HG03354 (cell line): ENCODE measurements around the gene CREB5.

Experiments used
- ATAC-seq: cut with Tn5 transposase; IDR thresholded peaks from one replicate; pipeline ENCODE4 v1.9.1; 2021; ENCODE audit warnings: mild to moderate bottlenecking; ENCODE audit not compliant: unreplicated experiment, poor library complexity, severe bottlenecking

The CREB5 gene

DNA sequence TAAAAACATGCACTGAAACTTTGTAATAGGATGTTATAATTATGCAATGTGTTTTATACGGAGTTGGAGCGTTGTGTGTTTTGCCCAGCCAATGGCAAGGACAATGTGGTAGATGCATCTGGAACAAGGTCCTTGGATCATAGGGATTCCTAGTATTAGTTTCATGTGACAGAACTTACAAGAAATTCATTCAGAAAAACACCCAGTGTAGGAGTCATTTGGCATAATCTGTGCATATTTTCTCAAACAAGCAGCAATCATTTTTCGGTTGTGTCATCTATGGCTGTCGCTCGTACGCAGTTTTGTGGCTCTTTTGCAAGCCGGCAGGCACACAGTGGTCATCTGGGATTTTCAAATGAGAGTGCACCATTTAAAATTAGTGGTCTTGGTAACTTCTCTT lies 19.8 kb downstream of the CREB5 start:
- no peak for ATAC-seq

DNA sequence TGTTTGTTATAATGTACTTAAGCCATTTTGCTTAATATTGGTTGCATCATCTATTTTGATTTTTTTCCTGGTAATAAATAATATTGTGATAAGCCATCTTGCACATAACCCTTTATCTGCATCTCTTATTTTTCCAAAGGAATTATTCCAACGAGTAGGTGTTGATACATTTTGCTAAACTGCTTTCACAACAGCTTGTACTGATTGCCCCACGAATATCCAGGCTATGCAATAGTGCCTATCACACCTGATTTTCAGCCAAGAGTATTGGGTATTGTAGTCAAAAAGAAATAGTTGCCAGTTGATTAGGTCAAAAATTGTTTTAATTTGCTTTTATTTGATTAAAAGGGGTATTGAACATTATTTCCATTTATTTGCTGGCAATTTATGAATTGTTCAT lies 20.7 kb downstream of the CREB5 start:
- ATAC-seq, result no peak

DNA sequence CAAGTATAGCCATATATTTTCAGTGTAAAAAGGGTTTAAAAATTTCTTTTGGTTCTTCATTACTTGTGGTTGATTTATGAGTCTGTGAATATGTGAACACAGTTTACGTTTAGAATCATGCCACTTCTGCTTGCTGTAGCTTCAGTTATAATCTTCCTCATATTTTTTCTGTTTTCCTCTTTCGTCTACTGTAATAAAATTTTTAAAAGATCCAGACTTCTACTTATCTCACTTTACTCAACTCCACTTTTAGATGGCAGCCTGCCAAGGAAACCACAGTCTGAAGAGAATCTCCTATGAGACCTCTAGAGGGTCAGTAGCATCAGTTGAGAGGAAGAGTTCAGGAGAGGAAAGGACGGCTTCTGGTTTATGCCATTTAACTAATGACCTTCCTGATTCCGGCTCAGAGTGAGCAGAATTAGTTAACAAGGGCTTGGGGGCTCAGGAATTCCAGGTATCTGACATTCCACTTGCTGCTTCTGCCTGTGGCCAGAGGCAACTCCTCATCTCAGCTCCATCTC lies 21.4 kb downstream of the CREB5 start:
- ATAC-seq, result no peak

DNA sequence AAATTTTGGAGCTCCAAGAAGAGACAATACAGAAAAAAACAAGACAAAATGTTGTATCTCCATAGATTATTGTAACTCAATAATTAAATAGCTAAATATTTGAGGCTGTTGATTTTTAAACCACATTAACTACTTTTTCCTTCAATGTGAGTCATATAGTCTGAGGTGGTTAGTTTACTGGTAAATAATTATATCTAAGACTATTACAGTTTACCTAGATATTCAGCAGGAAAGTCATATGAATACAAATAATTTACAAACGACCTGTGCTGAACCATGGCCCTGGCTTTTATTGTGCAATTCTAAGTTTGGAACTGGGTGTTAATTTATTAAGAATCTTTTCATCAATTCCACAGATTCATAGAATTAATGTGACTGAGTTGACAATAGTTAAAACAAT lies 22.2 kb downstream of the CREB5 start:
- no peak for ATAC-seq

DNA sequence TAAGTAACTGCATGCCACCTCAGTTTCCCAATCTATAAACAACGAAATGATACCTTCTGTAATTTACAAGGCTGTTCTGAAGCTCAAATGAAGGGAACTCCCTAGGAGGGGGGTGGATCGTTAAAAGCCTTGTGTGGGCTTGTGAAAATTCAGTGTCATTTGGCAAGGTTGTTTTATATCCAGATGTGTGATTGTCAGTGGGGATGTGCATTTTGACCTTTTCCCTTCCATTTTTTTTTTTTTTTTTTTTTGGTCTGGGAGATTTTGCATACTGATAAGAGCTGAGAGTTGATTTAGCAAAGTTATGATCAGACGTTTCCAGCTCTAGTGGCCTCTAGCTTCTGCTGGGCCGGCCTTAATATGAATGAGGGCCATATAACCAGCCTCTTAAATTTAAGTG lies 22.8 kb downstream of the CREB5 start:
- no peak for ATAC-seq

DNA sequence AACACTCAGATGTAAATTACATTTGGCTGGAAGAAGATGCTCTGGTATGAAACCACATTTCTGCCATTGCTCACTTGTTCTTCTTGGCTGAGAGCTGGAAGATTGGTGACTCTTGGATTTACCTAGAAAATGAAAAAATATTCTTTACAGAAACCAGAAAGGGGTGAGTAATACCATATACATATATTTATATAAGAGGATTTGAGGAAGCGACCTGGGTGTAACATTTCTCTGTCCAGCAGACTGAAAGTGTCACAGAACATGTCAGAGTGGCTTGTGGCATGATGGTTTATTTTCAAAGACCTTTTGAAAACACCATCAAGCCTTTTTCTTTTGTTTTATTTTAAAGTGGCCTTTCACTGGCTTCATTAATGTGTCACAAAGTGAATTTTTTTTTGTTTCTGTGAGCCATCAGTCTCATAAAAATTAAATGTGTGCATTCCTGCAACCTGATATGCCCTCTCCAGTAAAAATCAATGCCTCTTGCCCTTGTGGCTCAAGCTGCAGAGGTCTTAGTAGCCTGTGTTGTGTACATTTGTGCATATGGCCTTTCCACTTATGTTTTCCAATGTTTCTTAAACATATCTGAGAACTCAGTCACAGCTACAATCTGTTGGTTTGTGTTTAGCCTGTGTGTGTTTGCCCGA lies 23.5 kb downstream of the CREB5 start:
- no peak for ATAC-seq

DNA sequence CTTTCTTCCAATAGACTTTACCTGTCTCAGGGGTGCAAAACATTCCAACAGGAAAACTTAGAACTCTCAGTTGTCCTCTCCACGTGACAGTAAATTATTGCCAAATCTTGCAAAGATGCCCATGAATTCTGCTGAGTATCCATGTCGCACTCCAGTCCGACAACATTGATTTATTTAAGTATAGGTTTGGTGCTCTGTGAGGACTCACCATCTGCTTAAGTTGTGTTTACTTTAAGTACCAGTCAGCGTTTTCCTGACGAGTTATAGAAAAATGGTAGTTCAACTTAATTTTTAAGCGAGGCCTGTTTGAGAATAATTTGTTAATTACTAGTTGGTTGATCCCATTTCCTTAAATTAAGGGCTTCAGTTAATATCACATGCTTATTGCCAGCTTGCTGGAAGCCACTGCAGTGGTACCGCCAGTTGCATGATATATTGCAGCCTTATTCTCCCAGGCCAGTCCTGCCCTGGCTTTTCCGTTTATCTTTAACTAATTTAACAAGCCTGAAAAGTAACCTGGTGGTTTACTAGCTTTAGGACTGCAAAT lies 27.8 kb downstream of the CREB5 start:
- no peak for ATAC-seq

DNA sequence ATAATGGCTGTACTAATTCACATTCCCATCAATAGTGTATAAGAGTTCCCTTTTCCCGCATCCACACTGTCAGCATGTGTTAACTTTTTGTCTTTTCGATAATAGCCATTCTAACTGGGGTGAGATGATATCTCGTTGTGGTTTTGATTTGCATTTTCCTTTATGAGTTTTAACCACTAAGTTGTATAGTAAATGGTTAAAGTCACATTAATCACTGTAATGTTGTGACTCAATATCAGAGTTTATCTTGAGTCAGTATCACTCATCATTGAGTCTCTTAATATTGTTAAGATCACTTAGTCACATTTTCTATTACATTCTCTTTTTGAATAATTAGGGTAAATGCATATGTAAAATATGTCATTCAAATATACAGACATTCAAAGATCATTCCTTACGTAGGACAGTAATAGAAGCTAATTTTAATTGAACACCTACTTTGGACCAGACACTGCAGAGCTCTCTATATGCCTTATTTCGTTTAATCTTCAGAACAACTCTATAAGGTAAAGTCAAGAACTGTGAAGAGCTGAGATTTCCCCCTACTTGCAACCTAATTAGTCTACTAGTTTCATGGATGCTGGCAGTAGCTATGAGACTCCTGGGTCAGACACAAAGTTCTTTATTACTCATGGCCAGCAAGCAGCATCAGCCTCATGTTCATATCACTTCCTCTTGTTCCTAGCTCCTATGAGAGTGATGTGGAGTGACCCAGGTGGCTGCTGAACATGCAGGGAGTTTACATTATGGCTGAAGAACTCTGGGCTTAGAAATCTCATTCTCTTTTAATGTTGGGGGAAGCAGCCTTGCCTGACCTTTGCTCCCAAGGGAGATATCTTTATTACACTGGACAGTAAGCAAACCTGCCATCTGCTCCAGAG lies 30.5 kb downstream of the CREB5 start:
- ATAC-seq, result no peak

DNA sequence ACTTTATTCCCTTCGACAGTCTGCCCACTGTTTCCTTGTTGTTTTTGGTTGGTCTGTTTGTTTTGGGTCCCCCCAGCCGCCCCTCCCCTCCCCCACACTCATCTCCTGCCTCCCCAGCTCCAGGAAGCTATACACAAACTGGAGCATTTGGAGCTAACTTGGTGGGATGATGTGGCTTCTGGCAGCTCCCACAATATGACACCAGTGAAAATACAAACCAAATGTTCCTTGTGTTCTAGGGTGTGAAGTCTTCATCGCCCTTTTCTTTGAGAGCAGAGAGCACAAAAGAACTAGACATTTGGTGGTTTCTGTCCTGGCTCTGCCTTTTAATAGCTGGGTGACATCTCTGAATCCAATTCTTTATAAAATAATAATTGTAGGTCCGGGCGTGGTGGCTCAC lies 33.8 kb downstream of the CREB5 start:
- ATAC-seq, result no peak

DNA sequence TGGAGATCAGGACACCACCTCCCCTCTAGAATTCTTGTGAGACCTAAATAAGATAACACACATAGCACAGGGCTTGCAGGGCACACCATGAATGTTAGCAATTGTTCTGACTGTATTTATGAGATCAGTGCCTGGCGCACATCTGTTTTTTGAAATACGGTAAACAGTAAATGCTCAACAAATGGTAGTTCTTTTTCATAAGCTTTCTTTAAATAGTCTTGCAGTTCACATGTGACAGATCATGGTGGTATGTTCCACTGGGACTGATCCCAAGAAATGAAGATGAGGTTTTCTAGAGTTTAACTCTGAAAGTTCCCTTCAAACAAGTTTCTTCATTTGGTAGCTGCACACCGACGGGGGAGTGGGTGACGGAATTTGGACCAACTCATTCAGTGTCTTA lies 34.8 kb downstream of the CREB5 start:
- ATAC-seq, result no peak

DNA sequence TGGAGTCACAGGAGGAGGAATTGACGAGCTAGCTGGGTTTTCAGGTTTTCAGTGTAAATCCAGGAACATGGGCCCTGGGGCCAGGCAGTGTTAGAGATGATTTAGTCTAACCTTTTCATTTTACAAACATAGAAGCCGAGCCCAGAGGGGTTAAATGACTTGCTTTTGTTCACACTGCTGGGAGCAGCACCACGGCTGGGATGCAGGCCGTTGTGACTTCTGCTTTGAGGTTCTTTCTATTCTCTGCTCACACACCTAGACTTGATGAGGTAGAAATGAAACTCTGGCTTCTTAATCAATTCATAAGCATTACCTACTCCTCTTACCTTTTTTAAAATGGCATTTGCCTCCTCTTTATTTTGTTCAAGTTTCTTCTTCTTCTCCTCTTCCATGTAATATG lies 36.4 kb downstream of the CREB5 start:
- no peak for ATAC-seq

DNA sequence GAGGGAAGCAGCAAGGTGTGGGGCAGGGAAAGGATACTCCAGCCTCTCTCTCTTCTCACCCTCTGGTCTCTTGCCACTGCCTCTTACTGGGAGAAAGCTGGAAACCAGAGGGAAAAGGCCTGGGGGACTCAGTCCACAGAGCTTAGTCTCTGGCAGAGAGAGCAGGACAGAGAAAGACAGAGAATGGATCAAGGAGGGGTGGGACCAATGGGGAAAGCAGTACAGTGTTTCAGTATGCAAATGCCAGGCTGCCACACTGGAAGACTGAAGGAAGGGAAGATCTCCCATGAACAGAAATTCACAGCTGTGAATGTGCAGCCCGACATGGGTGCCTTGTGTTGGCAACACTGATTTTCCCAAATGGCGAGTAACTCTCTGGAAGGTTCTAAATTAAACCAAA lies 40.4 kb downstream of the CREB5 start:
- ATAC-seq, result no peak

DNA sequence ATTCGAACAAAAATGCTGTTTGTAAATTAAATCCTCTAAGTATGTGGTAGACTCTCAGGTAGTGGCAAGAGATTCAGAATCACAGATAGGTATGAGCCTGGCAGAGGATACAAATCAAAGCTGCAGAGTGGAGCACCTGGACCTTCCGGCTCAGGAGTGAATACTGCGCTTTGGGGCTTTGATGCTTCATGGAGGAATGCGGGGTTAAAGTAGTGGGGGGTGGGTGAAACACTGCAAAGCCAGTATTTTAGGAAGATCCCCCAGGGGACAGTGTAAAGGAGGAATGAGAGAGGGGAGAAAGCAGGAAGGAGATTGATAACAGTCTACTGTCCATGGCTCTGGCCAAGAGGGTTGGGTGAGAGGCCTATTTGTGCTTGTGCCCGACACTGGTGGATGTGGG lies 43.2 kb downstream of the CREB5 start:
- no peak for ATAC-seq

DNA sequence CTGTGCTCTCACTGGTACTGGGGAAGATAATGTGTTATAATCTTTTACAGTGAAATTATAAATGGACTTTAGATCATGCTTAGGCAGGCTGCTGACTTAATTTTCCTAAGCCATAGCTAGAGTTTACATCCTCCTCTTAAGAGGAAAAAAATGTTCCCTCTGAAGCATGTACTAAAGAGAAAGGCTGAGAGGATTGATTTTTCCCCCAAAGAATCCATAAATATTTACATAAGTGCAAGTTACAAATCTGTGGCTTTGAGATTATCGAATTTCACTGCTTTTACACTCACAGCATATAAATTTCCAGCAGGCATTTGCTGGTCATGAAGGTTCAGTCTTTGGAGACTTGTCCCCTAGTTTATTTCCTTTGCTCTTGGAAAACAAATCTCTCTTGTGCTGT lies 43.7 kb downstream of the CREB5 start:
- ATAC-seq, result no peak

DNA sequence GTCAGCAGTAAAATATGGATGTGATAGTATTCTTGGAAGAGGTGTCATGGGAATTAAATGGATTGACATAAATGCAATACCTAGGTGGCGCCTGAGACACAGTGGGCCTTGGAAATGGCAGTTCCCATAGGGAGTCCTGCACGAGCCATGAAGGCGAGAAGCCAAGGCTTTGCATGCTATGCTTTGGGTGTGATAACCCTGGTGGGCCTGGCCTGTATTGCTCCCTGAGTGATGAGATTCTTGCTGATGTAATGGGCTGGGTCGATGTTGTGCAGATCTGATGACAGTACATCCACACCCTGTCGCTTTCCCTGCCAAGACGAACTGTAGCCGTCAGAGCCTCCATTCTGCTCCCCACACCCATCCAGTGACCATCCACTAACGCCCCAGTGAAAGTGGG lies 46.4 kb downstream of the CREB5 start:
- no peak for ATAC-seq

DNA sequence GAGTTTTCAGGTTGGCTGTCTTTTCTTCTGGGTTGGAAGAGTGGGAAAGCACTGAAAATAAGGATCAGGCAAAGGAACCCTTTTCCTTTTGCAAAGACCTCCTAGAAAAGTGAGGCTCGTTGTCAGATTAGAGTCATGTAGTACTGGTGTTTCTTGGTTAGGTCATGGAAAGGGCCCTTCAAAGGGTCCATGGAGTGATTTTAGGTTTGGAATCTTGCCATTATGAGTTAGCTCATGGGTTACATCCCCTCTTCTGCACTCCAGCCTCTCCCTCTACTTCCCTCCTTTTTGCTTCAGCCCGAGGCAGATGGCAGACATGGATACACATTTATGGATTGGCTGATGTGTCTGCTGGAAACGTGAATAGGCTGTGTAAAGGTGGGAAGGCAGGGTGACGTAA lies 47.0 kb downstream of the CREB5 start:
- ATAC-seq, result no peak

DNA sequence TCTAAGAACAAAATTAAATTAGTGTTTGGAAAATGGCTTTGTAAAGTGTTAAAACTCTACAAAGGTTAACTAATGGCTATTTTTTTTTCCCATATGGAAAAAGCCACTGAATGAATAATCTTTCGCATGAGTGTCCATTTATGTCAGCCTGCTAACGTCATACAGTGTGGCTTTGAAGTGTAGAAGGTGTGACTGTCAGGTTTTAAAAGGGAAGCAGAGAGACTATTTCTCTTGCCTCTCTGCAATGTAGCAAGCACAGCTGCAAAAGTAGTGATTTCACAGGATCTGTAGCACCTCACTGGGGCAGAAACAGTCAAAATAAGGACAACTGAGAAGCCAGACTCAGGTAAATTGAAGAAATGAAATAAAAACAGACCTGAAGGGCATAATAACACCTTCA lies 53.4 kb downstream of the CREB5 start:
- ATAC-seq, result no peak

DNA sequence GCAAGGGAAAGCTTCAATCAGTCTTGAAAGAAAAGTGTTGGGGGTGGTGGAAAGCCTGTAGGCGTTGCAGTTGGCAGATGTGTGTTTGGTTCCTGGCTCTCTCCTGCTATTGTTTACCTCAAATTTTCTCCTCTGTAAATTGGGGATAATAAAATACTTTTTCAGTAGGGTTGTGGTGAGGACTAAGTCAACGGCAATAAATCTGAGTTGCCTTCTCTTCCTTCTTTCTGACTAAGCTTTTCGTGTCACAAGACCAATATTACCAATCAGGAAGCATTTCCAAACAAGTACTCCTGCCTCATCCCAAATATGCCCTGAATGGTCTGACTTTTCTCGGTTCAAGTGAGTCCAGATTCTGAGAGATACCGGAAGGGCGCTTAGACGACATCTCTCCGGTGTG lies 54.0 kb downstream of the CREB5 start:
- no peak for ATAC-seq

DNA sequence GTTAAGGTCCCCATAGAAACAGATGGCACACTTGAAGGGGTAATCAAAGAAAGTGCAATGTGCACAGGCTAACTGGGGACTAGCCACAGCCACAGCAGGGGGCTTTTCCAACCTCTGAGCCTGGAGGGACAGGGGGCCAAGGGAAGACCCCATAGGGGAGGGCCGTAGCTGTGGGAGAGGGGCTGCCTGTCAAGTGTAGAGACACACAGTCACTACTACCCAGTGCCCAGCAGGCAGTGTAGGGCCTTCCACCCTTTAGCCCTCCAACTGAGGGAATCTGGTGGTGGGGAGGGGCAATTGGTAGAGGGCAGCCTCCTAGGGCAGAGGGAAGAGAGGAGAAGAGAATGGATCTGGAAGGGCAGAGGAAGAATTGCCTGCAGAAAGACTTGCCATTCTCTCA lies 54.6 kb downstream of the CREB5 start:
- no peak for ATAC-seq

DNA sequence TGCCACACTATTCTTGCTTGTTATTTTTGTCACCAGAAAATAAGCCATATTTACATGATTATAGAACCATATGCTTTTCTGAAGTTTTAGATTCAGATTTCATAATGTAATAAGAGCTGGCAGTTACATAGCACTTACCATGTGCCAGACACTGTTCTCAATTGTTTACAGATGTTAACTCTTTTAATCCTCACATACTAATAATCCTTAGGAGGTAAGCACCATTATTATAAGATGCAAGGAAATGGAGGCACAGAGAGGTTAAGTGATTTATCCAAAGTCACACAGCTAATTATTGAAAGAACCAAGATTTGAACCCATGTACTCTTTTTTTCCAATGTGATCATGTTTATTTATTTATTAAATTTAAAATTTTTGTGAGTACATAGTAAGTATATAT lies 57.2 kb downstream of the CREB5 start:
- ATAC-seq, result no peak

DNA sequence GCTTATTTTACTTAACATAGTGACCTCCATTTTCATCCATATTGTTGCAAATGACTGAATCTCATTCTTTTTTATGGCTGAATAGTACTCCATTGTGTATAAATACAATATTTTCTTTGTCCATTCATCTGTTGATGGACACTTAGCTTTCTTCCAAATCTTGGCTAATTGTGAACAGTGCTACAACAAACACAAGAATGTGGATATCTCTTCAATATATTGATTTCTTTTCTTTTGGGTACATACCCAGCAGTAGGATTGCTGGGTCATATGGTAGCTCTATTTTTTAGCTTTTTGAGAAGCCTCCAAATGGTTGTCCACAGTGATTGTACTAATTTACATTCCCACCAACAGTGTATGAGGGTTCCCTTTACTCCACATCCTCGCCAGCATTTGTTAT lies 58.0 kb downstream of the CREB5 start:
- no peak for ATAC-seq
